Prostate gland (tissue), 2 donors: Measurements from ENCODE around the gene CXCL5.

ENCODE experiments used
- POLR2A ChIP-seq: fragments of 450-650 bp; IDR thresholded peaks from one replicate; pipeline ENCODE4 v1.6.1; 2016; ENCODE audit warnings: antibody characterized with exemption, mild to moderate bottlenecking
- POLR2AphosphoS5 ChIP-seq: sonication (generic); formaldehyde crosslinking; IDR thresholded peaks from one replicate; pipeline ENCODE4 v1.6.1; 2017; ENCODE audit warnings: antibody characterized with exemption
- TF ChIP-seq, protein P1 (sequence below), 4 experiments: fragments of 200-600 bp in 2 of 4; fragments of 450-650 bp in 2 of 4; sonication (generic) in 2 of 4; IDR thresholded peaks; 1 replicate in 3 of 4; 2 replicates in 1 of 4; pipeline ENCODE4 v1.5.1; 2016 to 2019; ENCODE audit warnings: antibody characterized with exemption in 4 of 4, mild to moderate bottlenecking in 2 of 4, moderate library complexity in 2 of 4

DNA sequence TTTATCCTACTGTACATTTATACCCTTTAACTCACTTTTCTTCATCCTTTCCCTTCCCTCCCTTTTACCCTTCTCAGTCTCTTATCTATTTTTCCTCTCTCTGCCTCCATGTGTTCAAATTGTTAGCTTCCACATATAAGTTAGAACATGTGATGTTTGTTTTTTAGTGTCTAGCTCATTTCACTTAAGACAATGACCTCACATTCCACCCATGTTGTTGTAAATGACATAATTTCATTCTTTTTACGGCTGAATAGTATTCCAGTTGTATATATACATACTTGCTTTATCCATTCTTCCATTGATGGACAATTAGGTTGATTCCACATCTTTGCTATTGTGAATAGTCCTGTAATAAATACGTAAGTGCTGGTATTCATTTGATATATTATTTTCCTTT, 47.3 kb upstream of the CXCL5 start:
- TF ChIP-seq POLR2A: no peak
- TF ChIP-seq, protein P1, sequence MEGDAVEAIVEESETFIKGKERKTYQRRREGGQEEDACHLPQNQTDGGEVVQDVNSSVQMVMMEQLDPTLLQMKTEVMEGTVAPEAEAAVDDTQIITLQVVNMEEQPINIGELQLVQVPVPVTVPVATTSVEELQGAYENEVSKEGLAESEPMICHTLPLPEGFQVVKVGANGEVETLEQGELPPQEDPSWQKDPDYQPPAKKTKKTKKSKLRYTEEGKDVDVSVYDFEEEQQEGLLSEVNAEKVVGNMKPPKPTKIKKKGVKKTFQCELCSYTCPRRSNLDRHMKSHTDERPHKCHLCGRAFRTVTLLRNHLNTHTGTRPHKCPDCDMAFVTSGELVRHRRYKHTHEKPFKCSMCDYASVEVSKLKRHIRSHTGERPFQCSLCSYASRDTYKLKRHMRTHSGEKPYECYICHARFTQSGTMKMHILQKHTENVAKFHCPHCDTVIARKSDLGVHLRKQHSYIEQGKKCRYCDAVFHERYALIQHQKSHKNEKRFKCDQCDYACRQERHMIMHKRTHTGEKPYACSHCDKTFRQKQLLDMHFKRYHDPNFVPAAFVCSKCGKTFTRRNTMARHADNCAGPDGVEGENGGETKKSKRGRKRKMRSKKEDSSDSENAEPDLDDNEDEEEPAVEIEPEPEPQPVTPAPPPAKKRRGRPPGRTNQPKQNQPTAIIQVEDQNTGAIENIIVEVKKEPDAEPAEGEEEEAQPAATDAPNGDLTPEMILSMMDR (IDR thresholded peaks at IDR 0.05): no peak
- TF ChIP-seq POLR2AphosphoS5: no peak
